Transverse colon (tissue), 4 donors: Measurements from ENCODE around the gene PLB1. TPM values are rescaled to one million over a fixed set of nuclear protein-coding genes. Genes with fewer than 3 reads are reported as not detected.
"Not testable (repeated sequence)": the region's sequence is repeated elsewhere in the genome, so short reads cannot be mapped to it uniquely, and the experiment has no call there.

Experiments
- DNase-seq: peaks from one replicate; pipeline ENCODE4 v3.0.0-alpha.2; 2019
- H3K27ac ChIP-seq, 4 donors: fragments of 200-600 bp; sonication (generic); 2 replicates each; pipeline ENCODE4 v1.5.1; 2016 to 2018; ENCODE audit warnings: inconsistent platforms in 4 of 4
- H3K27me3 ChIP-seq: fragments of 200-600 bp; sonication (generic); 2 replicates; pipeline ENCODE4 v1.5.1; 2017; ENCODE audit warnings: inconsistent platforms
- H3K36me3 ChIP-seq, 4 donors: fragments of 200-600 bp; sonication (generic); 2 replicates each; pipeline ENCODE4 v1.5.1; 2017 to 2019; ENCODE audit warnings: inconsistent platforms in 4 of 4
- H3K4me1 ChIP-seq, 4 donors: fragments of 200-600 bp; sonication (generic); 2 replicates each; pipeline ENCODE4 v1.5.1; 2017 to 2020; ENCODE audit warnings: inconsistent platforms in 4 of 4
- H3K4me3 ChIP-seq, 4 donors: fragments of 200-600 bp; sonication (generic); 1 replicate in 1 of 4; 2 replicates in 3 of 4; pipeline versions ENCODE4 v1.5.1 to v1.6.1; 2017 to 2019; ENCODE audit warnings: inconsistent platforms in 4 of 4
- H3K9me3 ChIP-seq, 2 donors: fragments of 200-600 bp; sonication (generic); 2 replicates each; pipeline ENCODE4 v1.5.1; 2017 to 2019; ENCODE audit warnings: inconsistent platforms in 2 of 2
- EP300 ChIP-seq: sonication (generic); formaldehyde crosslinking; IDR thresholded peaks from one replicate; pipeline ENCODE4 v1.6.1; 2017; ENCODE audit warnings: antibody characterized with exemption, low read depth
- POLR2A ChIP-seq: fragments of 450-650 bp; IDR thresholded peaks from one replicate; pipeline ENCODE4 v1.6.1; 2016; ENCODE audit warnings: antibody characterized with exemption, mild to moderate bottlenecking, moderate library complexity
- POLR2AphosphoS5 ChIP-seq, 3 donors: sonication (generic); formaldehyde crosslinking; IDR thresholded peaks; one replicate each; pipeline ENCODE4 v1.6.1; 2016; ENCODE audit warnings: antibody characterized with exemption in 3 of 3
- WGBS, 2 donors: methylation state at CpG; one replicate each; pipeline ENCODE4 v1.1.5; 2018; ENCODE audit warnings: low coverage in 1 of 2; 5-methylcytosine and 5-hydroxymethylcytosine counted together
- in situ Hi-C, 4 donors: fragments of 200-750 bp; cut with MboI; loops; one replicate each; pipeline versions ENCODE4 v1.15.0 to v1.15.1; 2017; ENCODE audit warnings: low sequenced_read_pairs in 3 of 4, low pct_ligation_motif_present in 1 of 4, low pct_unique_long_range_greater_than_20kb in 1 of 4
- intact Hi-C: fragments of 100-400 bp; cut with DNase I; formaldehyde crosslinking; loops from one replicate; pipeline ENCODE4 v1.15.1; 2023; ENCODE audit warnings: low total_unique reads
- total RNA-seq, 4 donors: library from RNA; depleted of rRNA; stranded (reverse); fragments of >200 nt; gene quantifications; one replicate each; pipeline ENCODE4 v1.1.0, GENCODE V29; 2016
- TF ChIP-seq, protein P1 (sequence below), 5 experiments: fragments of 200-600 bp in 3 of 5; fragments of 450-650 bp in 2 of 5; sonication (generic) in 3 of 5; IDR thresholded peaks; 1 replicate in 2 of 5; 2 replicates in 3 of 5; pipeline ENCODE4 v1.5.1; 2016 to 2017; ENCODE audit warnings: antibody characterized with exemption in 5 of 5, inconsistent platforms in 3 of 5, mild to moderate bottlenecking in 2 of 5, moderate library complexity in 1 of 5

PLB1 gene
- total RNA-seq, 4 donors from 2014 or later = 0.20 to 4.2 (median 1.8) TPM

DNA sequence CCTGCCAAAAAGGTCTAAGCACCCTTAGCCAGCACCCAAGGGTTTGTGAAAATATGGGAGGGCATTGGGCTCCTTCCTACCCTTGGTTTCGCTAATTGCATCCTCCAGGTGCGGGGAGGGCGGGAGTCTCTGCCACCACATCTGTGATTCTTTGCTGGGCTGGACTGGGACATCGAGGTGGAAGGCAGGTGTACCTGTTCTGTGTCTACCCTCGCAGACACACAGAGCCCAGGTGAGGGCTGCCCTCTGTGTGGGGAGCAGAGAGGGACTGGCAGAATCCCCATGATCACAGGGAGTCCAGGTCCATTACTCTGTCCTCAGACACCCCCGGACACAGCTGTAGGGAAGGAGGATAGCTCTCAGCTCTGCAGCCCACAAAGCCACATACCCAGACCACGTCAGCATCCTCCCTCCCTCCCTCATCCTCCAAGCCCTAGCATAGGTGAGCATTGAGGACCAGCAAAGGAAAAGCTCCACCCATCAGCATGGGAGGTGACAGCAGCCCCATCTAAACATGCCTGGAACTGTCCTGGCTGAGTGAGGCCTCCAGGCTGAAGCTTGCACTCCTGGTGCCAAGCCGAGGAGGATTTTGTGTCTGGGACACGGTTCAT, 49.8 kb downstream of the PLB1 start:
- in situ Hi-C loops (no loop called here), intact Hi-C loops (no loop called here)
- H3K4me1 ChIP-seq = peaks cover 0 to 36% (median 14%) of the 10 kb centered on the region in 4 donors
- TF ChIP-seq POLR2AphosphoS5 (IDR thresholded peaks at IDR 0.05) = no peak
- TF ChIP-seq EP300 = no peak
- TF ChIP-seq, protein P1, sequence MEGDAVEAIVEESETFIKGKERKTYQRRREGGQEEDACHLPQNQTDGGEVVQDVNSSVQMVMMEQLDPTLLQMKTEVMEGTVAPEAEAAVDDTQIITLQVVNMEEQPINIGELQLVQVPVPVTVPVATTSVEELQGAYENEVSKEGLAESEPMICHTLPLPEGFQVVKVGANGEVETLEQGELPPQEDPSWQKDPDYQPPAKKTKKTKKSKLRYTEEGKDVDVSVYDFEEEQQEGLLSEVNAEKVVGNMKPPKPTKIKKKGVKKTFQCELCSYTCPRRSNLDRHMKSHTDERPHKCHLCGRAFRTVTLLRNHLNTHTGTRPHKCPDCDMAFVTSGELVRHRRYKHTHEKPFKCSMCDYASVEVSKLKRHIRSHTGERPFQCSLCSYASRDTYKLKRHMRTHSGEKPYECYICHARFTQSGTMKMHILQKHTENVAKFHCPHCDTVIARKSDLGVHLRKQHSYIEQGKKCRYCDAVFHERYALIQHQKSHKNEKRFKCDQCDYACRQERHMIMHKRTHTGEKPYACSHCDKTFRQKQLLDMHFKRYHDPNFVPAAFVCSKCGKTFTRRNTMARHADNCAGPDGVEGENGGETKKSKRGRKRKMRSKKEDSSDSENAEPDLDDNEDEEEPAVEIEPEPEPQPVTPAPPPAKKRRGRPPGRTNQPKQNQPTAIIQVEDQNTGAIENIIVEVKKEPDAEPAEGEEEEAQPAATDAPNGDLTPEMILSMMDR (IDR thresholded peaks at IDR 0.05) = no peak
- TF ChIP-seq POLR2A = no peak
- peak overlapping the region in 2 of 4 donors; percentile 67 to 70 for H3K27ac ChIP-seq
- H3K36me3 ChIP-seq = no peaks in the 10 kb centered on the region
- H3K9me3 ChIP-seq = no peaks in the 10 kb centered on the region
- WGBS, 2 donors = 74% methylated on average over 9 of the region's 9 CpGs; no CpG with 5 or more reads in 1 of the 2 donors
- peak overlapping the region in 1 of 4 donors; percentile 7 for H3K4me3 ChIP-seq
- DNase-seq = peak; percentile 24
- no peaks in the 10 kb centered on the region for H3K27me3 ChIP-seq

DNA sequence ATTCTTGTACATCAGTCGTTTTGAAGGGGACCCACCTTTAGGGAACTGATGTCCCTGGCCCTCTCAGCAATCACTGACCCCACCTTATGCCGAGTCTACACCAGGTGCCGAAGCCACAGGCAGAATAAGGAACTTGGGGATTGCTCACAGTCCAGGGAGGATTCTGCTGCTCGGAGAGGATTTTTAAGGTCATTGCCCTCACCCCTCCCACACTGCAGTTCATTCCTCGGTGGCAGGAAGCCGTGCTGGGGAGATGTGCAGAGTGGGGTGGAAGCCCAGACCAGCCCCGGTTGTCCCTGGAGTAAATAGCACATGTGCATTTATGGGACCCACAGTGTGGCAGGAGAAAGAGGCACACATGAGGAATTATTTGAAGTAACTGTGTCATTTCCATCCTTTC, 50.4 kb downstream of the PLB1 start:
- TF ChIP-seq POLR2A (no peak), POLR2AphosphoS5 (IDR thresholded peaks at IDR 0.05) (no peak), EP300 (no peak)
- TF ChIP-seq, protein P1 (IDR thresholded peaks at IDR 0.05) = no peak
- in situ Hi-C loops = no loop called here
- Histone ChIP-seq H3K36me3 (no peaks in the 10 kb centered on the region), H3K4me1 (peaks cover 0 to 36% (median 14%) of the 10 kb centered on the region in 4 donors), H3K27me3 (no peaks in the 10 kb centered on the region), H3K4me3 (no peak overlapping the region), H3K9me3 (no peaks in the 10 kb centered on the region), H3K27ac (no peak overlapping the region)
- DNase-seq = no peak
- intact Hi-C loops = no loop called here
- 54% methylated on average over 7 of the region's 7 CpGs; no CpG with 5 or more reads in 1 of the 2 donors for WGBS, 2 donors

DNA sequence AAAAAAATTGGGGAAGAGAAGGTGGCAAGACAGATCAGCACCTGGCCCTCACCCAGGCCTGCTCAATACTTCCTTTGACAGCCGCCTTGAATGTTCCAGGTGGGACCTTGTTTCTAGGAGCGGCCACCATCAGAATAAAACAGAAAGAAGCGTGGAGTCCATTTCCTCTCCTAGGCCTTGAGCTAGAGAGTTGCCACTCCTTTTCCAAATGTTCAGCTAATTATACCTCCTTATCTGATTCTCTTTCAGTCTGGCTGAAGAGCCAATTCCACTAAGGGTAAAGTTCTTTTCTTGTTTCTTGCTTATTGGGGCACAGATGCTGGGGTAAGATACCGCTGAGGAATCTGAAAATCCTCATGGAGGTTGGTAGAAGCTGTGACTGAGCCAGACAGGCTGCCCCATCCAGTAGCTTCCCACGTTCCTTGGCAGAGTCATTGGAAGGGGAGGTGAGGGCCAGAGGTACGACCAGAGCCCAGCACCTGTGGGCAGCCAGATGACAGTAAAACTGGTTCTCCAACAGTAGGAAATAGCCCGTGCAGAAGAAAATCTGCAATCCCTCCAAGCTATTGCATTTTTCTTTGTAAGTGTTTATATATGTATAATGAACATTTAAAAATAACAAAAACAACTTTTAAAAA, 51.5 kb downstream of the PLB1 start:
- no peaks in the 10 kb centered on the region for H3K9me3 ChIP-seq
- H3K4me3 ChIP-seq = no peak overlapping the region
- DNase-seq = no peak
- peaks cover 0 to 36% (median 14%) of the 10 kb centered on the region in 4 donors for H3K4me1 ChIP-seq
- no peaks in the 10 kb centered on the region for H3K27me3 ChIP-seq
- 40 to 42% methylated on average over 6 to 7 of the region's 7 CpGs for WGBS, 2 donors
- no peaks in the 10 kb centered on the region for H3K36me3 ChIP-seq
- in situ Hi-C loops = no loop called here
- intact Hi-C loops = no loop called here
- peak overlapping the region in 3 of 4 donors; percentile 36 to 69 (median 60) for H3K27ac ChIP-seq
- TF ChIP-seq POLR2AphosphoS5 (IDR thresholded peaks at IDR 0.05) = no peak
- TF ChIP-seq POLR2A = no peak
- no peak for TF ChIP-seq EP300
- TF ChIP-seq, protein P1 (IDR thresholded peaks at IDR 0.05) = no peak

DNA sequence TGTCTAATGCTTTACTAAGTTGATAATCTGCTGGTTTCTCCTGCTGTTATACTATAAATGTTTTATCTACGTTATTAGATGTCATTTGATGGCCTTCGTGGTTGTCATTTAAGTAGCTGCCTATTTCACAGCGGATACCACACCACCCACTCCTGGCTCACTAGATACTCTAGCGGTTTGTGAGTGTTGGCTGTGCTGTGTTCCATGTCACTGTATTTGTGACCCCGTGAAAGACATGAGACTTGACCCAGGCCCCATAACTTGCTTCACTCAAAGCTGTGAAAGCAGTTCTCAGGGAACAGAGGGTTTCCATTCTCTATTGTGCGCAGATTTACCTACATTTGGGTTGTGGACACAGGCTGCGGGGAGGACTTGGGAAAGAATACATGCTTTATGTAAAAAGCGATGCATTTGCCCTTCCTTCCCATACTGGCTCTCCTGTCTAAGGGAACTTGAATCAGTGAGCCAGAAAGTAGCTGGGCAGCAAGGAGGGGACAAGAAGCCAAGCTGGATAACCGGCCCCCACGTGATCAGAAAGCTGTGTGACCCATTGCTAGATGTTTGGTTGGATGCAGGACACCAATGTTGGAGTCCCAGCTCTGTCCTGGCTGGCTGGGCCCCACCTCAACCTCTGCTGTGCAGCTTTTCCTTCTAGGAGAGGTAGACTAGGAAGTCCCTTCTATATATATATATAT, 52.2 kb downstream of the PLB1 start:
- H3K4me3 ChIP-seq = no peak overlapping the region
- H3K27ac ChIP-seq = peak overlapping the region in 2 of 4 donors; percentile 36 to 60
- H3K4me1 ChIP-seq = peaks cover 0 to 36% (median 14%) of the 10 kb centered on the region in 4 donors
- 79 to 82% methylated on average over 6 to 10 of the region's 10 CpGs for WGBS, 2 donors
- in situ Hi-C loops = no loop called here
- intact Hi-C loops = no loop called here
- no peak for TF ChIP-seq EP300
- TF ChIP-seq, protein P1 (IDR thresholded peaks at IDR 0.05) = no peak
- TF ChIP-seq POLR2AphosphoS5 (IDR thresholded peaks at IDR 0.05) = no peak
- no peak for TF ChIP-seq POLR2A
- no peaks in the 10 kb centered on the region for H3K27me3 ChIP-seq
- H3K36me3 ChIP-seq = no peaks in the 10 kb centered on the region
- no peaks in the 10 kb centered on the region for H3K9me3 ChIP-seq
- no peak for DNase-seq

- DNase-seq, H3K27me3 ChIP-seq, H3K27ac ChIP-seq, in situ Hi-C loops, intact Hi-C loops, H3K9me3 ChIP-seq, H3K4me3 ChIP-seq, H3K36me3 ChIP-seq: not testable (repeated sequence)
- H3K4me1 ChIP-seq = peaks cover 0 to 25% (median 9%) of the 10 kb centered on the region in 4 donors
- WGBS, 2 donors = 90 to 97% methylated on average over 9 to 10 of the region's 10 CpGs
Observed at GRCh38 chr2:28550345-28550744, 54.5 kb downstream of the PLB1 start.
